22Rv1 (cell line): Measurements from ENCODE around the gene DYNLT2B.
"Not testable (repeated sequence)": the region's sequence is repeated elsewhere in the genome, so short reads cannot be mapped to it uniquely, and the experiment has no call there.

Experiments
- H3K27ac ChIP-seq: fragments of 450-650 bp; 2 replicates; pipeline ENCODE4 v1.5.1; 2017
- CTCF ChIP-seq: fragments of 450-650 bp; IDR thresholded peaks from 2 replicates; pipeline ENCODE4 v1.5.1; 2017; ENCODE audit warnings: mild to moderate bottlenecking
- ZFX ChIP-seq: fragments of 450-650 bp; IDR thresholded peaks from 2 replicates; pipeline ENCODE4 v1.6.1; 2017; ENCODE audit warnings: antibody characterized with exemption, borderline replicate concordance

The DYNLT2B gene

GRCh38 chr3:196323691-196324090 lies 5.7 kb upstream of the DYNLT2B start:
- H3K27ac ChIP-seq = no peak overlapping the region
- no peak for TF ChIP-seq ZFX
- TF ChIP-seq CTCF = no peak

- no peak for TF ChIP-seq ZFX
- no peak for TF ChIP-seq CTCF
- H3K27ac ChIP-seq = no peak overlapping the region
Measured at GRCh38 chr3:196323016-196323415, 5.0 kb upstream of the DYNLT2B start.

GRCh38 chr3:196321162-196321561 lies 3.1 kb upstream of the DYNLT2B start:
- no peak overlapping the region for H3K27ac ChIP-seq
- TF ChIP-seq CTCF (no peak), ZFX (no peak)

GRCh38 chr3:196320137-196320536 lies 2.1 kb upstream of the DYNLT2B start:
- no peak overlapping the region for H3K27ac ChIP-seq
- TF ChIP-seq CTCF (no peak), ZFX (no peak)

- H3K27ac ChIP-seq = peak overlapping the region; percentile 81
Measured at GRCh38 chr3:196316799-196317686, 997 bp downstream of the DYNLT2B start.

GRCh38 chr3:196315821-196316220 lies 2.2 kb downstream of the DYNLT2B start:
- H3K27ac ChIP-seq = no peak overlapping the region
- no peak for TF ChIP-seq CTCF
- TF ChIP-seq ZFX = no peak

- no peak overlapping the region for H3K27ac ChIP-seq
- no peak for TF ChIP-seq CTCF
- TF ChIP-seq ZFX = no peak
Measured at GRCh38 chr3:196314597-196314996, 3.4 kb downstream of the DYNLT2B start.

- H3K27ac ChIP-seq = not testable (repeated sequence)
Measured at GRCh38 chr3:196314086-196314485, 4.0 kb downstream of the DYNLT2B start.

GRCh38 chr3:196302960-196303359 lies 15.1 kb downstream of the DYNLT2B start:
- not testable (repeated sequence) for H3K27ac ChIP-seq

- H3K27ac ChIP-seq = not testable (repeated sequence)
Measured at GRCh38 chr3:196302551-196302950, 15.5 kb downstream of the DYNLT2B start.
